Measurements from ENCODE around the gene ABL1.

ABL1 gene

GRCh38 chr9:130918101-130918825, 83.2 kb downstream of the ABL1 start:
- ATAC-seq, result no peak; the same call in 2 of the 3 replicates
- TF ChIP-seq SNAI2 (CRISPR knock-in tag; IDR thresholded peaks at IDR 0.05) (no peak), CREB5 (CRISPR knock-in tag; IDR thresholded peaks at IDR 0.05; ENCODE audit: low read depth) (no peak)

- TF ChIP-seq GLIS3 (CRISPR knock-in tag; IDR thresholded peaks at IDR 0.05) (no peak), POU6F1 (CRISPR knock-in tag; IDR thresholded peaks at IDR 0.05; ENCODE audit: borderline replicate concordance, low read depth) (no peak), CSRNP3 (CRISPR knock-in tag; IDR thresholded peaks at IDR 0.05) (no peak), BACH2 (CRISPR knock-in tag; IDR thresholded peaks at IDR 0.05; ENCODE audit: borderline replicate concordance) (no peak)
- ATAC-seq, result no peak
Measured at GRCh38 chr9:130918826-130919558, 83.9 kb downstream of the ABL1 start.

- TF ChIP-seq ZNF70 (CRISPR knock-in tag; IDR thresholded peaks at IDR 0.05), result no peak
- no peak for TF ChIP-seq CREB5 (CRISPR knock-in tag; IDR thresholded peaks at IDR 0.05; ENCODE audit: low read depth)
- ATAC-seq, result no peak
Measured at GRCh38 chr9:130919559-130920145, 84.6 kb downstream of the ABL1 start.

- TF ChIP-seq ZFP30 (CRISPR knock-in tag; IDR thresholded peaks at IDR 0.05) (no peak), SNAI2 (CRISPR knock-in tag; IDR thresholded peaks at IDR 0.05) (no peak), ZNF565 (CRISPR knock-in tag; conservative IDR thresholded peaks at IDR 0.05; ENCODE audit: low read depth) (no peak), ESRRG (CRISPR knock-in tag; IDR thresholded peaks at IDR 0.05) (no peak), GLIS3 (CRISPR knock-in tag; IDR thresholded peaks at IDR 0.05) (no peak), ZNF70 (CRISPR knock-in tag; IDR thresholded peaks at IDR 0.05) (no peak), ZFP3 (CRISPR knock-in tag; IDR thresholded peaks at IDR 0.05) (no peak), TOX (CRISPR knock-in tag; IDR thresholded peaks at IDR 0.05; ENCODE audit: borderline replicate concordance) (no peak)
- no peak for ATAC-seq
Measured at GRCh38 chr9:130920233-130920632, 85.2 kb downstream of the ABL1 start.

- TF ChIP-seq GLIS3 (CRISPR knock-in tag; IDR thresholded peaks at IDR 0.05) (no peak), ZNF70 (CRISPR knock-in tag; IDR thresholded peaks at IDR 0.05) (no peak)
- ATAC-seq, result no peak
Measured at GRCh38 chr9:130920762-130921299, 85.8 kb downstream of the ABL1 start.

- no peak for ATAC-seq
- TF ChIP-seq CSDC2 (CRISPR knock-in tag; IDR thresholded peaks at IDR 0.05), result no peak
- TF ChIP-seq CREB5 (CRISPR knock-in tag; IDR thresholded peaks at IDR 0.05; ENCODE audit: low read depth), result no peak
- no peak for TF ChIP-seq POU6F1 (CRISPR knock-in tag; IDR thresholded peaks at IDR 0.05; ENCODE audit: borderline replicate concordance, low read depth)
- TF ChIP-seq ZC3H10 (CRISPR knock-in tag; IDR thresholded peaks at IDR 0.05), result no peak
- TF ChIP-seq GLIS3 (CRISPR knock-in tag; IDR thresholded peaks at IDR 0.05), result no peak
- TF ChIP-seq TCF4 (CRISPR knock-in tag; IDR thresholded peaks at IDR 0.05; ENCODE audit: borderline replicate concordance), result no peak
- no peak for TF ChIP-seq SNAI2 (CRISPR knock-in tag; IDR thresholded peaks at IDR 0.05)
- no peak for TF ChIP-seq BACH2 (CRISPR knock-in tag; IDR thresholded peaks at IDR 0.05; ENCODE audit: borderline replicate concordance)
- TF ChIP-seq PPARA (CRISPR knock-in tag; IDR thresholded peaks at IDR 0.05; ENCODE audit: borderline replicate concordance), result no peak
- TF ChIP-seq ESRRG (CRISPR knock-in tag; IDR thresholded peaks at IDR 0.05), result no peak
- no peak for TF ChIP-seq ARNTL (CRISPR knock-in tag; IDR thresholded peaks at IDR 0.05; ENCODE audit: borderline replicate concordance, low read depth)
- no peak for TF ChIP-seq ZNF70 (CRISPR knock-in tag; IDR thresholded peaks at IDR 0.05)
- TF ChIP-seq TOX (CRISPR knock-in tag; IDR thresholded peaks at IDR 0.05; ENCODE audit: borderline replicate concordance), result no peak
Measured at GRCh38 chr9:130921300-130921988, 86.4 kb downstream of the ABL1 start.
